ENCODE results near the gene NCR3LG1.

NCR3LG1 gene

DNA sequence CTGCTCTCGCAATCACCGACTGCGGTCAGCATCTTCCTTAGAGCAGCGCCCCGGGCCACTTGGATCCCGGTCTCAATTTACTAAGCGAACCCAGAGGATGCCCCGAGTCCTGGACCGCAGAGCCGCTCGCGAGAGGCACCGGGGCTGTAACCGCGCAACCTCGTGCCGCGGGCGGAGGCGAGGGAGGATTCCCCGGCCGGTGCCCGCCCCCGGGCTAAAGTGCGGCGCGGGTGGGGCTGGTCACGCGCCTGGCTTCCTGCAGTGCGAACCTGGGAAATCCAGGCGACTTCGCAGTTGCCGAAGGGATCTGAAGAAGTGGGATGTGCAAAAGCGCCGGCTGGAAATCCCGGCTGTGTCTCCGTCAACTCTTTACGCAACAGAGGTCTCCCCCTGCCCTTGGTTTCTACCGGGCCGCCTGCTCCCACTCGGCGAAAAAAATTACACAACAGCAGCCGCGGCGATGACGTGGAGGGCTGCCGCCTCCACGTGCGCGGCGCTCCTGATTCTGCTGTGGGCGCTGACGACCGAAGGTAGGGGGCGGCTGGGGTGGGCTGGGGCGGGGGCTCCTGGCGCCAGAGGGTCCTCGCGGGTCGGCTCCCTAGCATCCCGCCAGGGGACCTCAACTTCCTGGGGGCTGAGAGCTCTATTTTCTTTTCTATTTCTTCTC lies at the start of gene NCR3LG1:
Gene NCR3LG1, plus strand, starts transcription at position 291 of the 667 bp plus-strand sequence. Its CDS starts 170 bp downstream, at position 461.
- DNase-seq, result peak; percentile 94

DNA sequence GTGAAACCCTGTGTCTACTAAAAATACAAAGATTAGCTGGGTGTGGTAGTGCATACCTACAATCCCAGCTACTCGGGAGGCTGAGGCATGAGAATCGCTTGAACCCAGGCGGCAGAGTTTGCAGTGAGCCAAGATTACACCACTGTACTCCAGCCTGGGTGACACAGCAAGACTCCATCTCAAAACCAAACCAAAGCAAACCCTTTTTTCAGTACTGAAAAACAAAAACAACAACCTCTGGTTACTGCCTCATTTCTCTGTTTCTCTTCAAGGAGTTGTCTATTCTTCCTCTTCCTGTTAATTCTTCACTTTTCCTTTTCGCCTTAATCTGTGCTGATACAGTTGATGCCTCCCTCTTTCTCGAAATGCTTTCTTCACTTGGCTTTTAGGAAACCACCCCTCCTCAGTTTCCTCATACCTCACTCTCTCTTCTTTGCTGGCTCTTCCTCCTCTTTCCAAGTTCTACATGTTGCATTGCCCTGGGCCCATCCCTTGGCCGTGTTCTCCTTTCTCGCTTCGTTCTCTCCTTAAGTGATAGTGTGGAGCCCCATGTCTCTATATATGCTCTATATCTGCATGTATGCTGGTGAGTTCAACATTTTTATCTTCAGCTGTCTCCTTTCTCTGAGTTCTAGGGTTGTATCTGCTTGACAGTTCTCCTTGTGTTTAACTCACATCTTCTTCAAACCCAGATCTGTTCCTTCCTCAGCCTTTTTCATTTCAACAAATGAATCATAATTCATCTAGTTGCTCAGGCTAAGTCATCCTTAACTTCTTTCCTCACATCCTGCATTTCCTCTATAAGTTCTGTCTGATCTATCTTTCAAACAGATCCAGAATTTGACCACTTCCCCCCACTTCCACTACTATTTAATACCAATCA lies 38.0 kb upstream of the NCR3LG1 start:
- no peak for DNase-seq

DNA sequence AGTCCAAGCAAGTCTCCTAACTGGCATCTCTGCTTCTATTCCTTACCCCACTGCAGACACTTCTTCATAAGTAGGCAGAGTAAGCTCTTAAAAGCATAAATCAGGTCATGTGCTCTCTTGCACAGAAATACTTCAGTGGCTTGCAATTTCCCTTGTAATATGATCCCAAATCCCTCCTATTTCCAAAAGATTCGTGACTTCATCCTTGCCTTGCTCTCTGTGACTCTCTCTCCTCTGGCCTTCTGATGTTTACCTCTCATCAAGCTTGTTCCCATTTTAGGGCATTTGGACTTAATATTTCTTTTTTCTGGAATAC lies 37.4 kb upstream of the NCR3LG1 start:
- peak; percentile 4 for DNase-seq

GRCh38 chr11:17314904-17315426 lies 36.6 kb upstream of the NCR3LG1 start:
- no peak for DNase-seq

- DNase-seq, result no peak
Measured at GRCh38 chr11:17328871-17329494, 22.6 kb upstream of the NCR3LG1 start.

- DNase-seq, result no peak
Measured at GRCh38 chr11:17331669-17332068, 19.9 kb upstream of the NCR3LG1 start.

- DNase-seq, result no peak
Measured at GRCh38 chr11:17333799-17334586, 17.6 kb upstream of the NCR3LG1 start.

DNA sequence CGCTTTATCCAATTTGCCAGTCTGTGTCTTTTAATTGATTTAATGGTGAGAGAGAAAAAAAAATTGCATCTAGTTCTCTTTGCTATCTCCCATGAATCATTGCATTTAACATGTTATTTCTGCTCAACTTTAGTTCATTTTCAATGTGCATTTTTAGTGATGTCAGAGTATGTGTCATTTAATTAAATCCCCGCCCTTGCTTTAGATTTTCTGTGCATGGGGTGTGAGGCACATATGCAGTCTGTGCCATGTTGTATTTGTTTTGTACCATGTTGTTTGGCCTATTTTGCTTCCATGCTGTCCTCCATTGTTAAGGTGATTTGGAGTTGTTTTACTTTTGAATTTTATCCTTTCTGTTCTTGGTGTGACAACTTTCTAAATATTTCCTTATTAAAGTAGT lies 8.3 kb upstream of the NCR3LG1 start:
- DNase-seq, result no peak

- DNase-seq, result no peak
Measured at GRCh38 chr11:17343907-17344306, 7.7 kb upstream of the NCR3LG1 start.

GRCh38 chr11:17347676-17348075 lies 3.9 kb upstream of the NCR3LG1 start:
- no peak for DNase-seq

DNA sequence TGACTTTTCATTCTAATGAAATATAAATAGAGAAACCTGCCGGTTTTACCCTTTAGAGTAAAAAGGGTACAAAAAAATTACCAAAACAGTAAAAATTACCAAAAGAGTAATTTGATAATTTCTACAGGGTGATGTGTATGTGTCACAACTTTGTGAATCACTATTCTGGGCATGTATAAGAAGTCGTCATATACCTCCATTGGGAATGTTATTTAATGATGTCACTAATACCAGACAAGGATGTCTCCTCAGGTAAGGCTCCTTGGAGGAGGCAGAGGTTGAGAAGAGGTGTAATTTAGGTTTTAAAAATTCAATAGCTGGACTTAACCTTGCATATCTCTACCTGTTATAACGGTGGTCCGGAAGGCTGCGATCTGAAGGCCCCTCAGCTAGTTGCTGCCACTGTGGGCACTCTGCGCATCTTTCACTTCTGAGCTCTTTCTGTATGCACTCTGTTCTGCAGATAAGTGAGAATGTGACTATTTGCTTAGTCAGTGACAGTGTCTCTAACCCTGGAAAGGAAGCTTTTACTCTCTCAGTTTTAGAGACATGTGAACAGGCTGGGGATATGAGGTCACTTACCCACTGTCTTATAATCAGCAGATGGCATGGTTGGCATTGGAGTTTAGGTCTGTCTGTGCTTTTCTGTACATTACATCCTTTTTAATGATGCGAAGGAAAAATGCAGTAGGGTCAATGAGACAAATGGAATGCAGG lies 987 bp upstream of the NCR3LG1 start:
- peak; percentile 39 for DNase-seq

DNA sequence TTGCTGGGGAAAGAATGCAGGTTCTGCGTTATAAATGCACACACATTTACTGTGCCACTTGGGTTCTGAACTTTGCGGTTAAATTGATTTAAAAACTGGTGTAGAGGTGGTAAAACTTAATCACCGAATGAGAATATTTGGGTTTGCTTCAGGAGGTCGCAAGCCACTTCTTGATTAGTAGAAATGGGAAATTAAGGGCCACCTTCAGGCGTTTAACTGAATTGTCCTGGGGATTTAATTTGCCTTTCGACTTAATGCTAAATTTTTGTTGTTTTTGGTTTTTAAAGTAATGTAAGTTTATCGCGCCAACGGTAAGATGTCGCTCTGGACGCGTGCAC lies 459 bp upstream of the NCR3LG1 start:
- no peak for DNase-seq

- peak; percentile 83 for DNase-seq
Measured at GRCh38 chr11:17352950-17353820, 1.6 kb downstream of the NCR3LG1 start.

DNA sequence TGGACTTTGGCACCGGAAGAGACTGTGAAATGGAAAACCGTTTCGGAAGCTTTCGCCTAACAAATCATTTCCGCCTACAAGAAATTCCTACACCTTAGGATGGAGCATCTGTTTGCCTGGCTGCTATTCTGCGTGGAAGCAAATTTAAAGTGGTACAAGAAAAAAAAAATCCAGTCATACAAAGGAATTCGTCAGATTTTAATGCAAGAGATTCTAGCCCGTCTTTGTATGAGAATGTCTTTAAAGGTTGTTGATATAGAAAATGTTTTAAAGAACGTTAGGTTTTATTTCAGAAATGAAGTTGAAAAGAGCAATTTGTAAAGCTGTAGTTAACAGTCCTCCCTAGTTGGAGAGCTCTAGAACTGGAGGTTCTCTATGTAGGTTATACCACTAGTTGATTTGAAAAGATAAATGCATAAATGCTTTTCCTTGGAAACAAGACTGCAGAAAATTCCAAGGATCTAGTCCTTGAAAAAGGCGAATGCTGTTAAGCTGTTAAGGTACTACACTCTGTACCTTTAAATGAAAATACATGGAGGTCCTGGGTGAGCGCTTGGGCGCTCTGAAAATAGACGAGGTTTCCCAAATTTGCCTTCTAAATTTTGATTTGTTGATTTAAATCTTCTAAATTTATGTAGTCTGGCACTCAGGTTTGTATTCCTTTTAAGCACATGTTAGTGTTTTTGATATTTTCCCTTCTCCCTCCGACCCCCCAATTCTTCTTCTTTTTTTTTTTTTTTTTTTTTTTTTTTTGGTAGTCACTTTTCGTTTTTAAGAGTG lies 2.4 kb downstream of the NCR3LG1 start:
- DNase-seq, result no peak

- DNase-seq, result peak; percentile 79
Measured at GRCh38 chr11:17354601-17354991, 3.0 kb downstream of the NCR3LG1 start.

DNA sequence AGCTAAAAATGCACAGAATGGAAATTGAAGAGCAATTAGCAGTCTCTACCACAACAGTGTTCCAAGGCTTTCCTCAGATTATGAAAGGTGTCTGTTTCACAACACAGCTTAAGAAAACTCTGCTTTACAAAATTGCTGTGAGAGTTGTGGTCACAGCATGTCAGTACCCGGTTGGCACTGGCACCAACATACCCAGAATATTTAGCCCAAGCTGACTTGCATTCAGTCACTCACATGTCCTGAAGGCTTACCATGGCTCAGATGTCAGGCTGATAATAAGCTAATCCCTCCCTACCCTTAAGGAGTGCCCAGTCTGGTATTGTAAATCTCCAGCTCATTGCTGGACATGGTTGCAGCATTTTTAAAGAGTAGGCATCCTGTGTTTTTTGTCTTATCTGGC lies 14.9 kb downstream of the NCR3LG1 start:
- no peak for DNase-seq

DNA sequence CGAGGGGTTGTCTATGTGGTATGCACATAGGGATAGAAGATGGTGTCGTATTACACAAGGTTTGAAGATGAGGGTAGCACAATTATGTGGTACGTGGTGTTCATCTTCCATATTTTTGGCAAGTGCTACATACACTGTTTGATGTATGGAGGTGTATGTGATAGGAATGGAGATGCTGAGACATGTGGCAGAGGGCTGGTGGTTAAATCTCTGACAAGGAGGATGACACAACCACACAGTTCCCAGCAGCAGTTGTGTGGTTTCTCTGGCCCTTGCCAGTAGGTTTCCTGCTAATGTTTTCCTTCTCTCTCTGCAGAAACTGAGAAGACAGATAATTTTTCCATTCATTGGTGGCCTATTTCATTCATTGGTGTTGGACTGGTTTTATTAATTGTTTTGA lies 17.0 kb downstream of the NCR3LG1 start:
- no peak for DNase-seq

DNA sequence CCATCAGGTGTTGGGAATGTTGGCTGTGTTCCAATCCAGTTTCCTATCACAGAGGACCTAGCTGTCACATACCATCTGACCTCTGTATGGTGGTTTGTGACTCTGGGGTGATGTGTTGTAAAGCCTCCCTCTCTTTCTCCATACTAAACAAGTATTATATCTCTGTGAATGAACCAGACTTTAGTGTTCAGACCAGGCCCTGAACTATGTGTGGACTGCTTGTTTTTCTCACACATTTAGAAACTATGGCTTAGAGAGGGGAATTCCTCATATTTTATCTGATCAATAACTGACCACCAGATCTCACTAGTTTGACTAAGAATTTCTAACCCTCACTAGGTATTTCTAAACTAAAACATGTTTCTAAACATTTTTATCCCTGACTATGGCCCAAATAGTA lies 17.5 kb downstream of the NCR3LG1 start:
- DNase-seq, result no peak

GRCh38 chr11:17369684-17370243 lies 18.2 kb downstream of the NCR3LG1 start:
- DNase-seq, result no peak

GRCh38 chr11:17371614-17372013 lies 20.0 kb downstream of the NCR3LG1 start:
- DNase-seq, result no peak

Measured in inflammatory macrophage treated with lipopolysaccharide for 4 hours (primary cell).